Panc1 (cell line): Measurements from ENCODE around the gene HIPK2.

Experiments used
- TCF7L2 ChIP-seq: IDR thresholded peaks from 2 replicates; pipeline ENCODE4 v1.6.1; 2011; ENCODE audit warnings: mild to moderate bottlenecking, low read depth, low read length, inconsistent platforms
- TF ChIP-seq, protein P1 (sequence below): fragments of 450-650 bp; IDR thresholded peaks from 2 replicates; pipeline ENCODE4 v1.5.1; 2017; ENCODE audit warnings: mild to moderate bottlenecking

DNA sequence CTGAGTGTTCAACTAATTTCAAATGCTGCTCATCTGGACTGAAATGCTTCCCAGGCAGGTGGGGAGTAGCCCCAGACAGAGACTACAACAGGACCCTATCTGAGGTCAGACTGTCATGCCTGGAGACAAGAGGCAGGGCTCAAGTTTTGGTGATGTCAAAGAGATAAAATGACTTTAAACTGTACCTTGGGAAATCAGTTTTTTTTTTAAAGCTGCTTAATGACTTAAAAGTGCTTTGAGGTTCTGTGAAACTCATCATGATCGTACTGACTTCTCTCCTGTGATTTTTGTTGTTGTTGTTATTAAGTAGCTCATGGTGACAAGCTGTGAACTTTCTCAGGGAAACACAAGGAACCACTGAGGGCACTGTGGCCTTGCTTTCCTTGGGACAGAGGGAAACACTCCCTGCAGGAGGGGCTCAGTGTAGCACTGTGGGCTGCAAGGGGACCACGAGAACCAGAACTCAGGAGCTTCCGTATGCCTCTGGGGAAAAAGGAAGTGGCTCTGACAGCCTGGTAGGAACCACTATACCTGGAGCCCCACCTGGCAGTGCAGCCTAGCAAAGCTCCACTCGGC is 9.5 kb downstream of the HIPK2 start:
- TF ChIP-seq, protein P1, sequence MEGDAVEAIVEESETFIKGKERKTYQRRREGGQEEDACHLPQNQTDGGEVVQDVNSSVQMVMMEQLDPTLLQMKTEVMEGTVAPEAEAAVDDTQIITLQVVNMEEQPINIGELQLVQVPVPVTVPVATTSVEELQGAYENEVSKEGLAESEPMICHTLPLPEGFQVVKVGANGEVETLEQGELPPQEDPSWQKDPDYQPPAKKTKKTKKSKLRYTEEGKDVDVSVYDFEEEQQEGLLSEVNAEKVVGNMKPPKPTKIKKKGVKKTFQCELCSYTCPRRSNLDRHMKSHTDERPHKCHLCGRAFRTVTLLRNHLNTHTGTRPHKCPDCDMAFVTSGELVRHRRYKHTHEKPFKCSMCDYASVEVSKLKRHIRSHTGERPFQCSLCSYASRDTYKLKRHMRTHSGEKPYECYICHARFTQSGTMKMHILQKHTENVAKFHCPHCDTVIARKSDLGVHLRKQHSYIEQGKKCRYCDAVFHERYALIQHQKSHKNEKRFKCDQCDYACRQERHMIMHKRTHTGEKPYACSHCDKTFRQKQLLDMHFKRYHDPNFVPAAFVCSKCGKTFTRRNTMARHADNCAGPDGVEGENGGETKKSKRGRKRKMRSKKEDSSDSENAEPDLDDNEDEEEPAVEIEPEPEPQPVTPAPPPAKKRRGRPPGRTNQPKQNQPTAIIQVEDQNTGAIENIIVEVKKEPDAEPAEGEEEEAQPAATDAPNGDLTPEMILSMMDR: no peak
- no peak for TF ChIP-seq TCF7L2
